Cardiac atrium fibroblast (primary cell): ENCODE data around the gene CSNK1G3. TPM values are rescaled to one million over a fixed set of nuclear protein-coding genes. Genes with fewer than 3 reads are reported as not detected.

Source experiments
- total RNA-seq: library from RNA; depleted of rRNA; stranded (reverse); fragments of >200 nt; gene quantifications from 2 replicates; pipeline ENCODE4 v1.2.3, GENCODE V29; 2015

The CSNK1G3 gene
- total RNA-seq = 36.3 and 47.1 TPM in 2 replicates

GRCh38 chr5:123511648-123512605 is at the start of gene CSNK1G3:
CSNK1G3 (plus strand) TSS chr5:123512177; CDS start chr5:123545664, 33,487 bp downstream.

Other genes with a start within 250 kb of the CSNK1G3 start
- gene CEP120, start 88.8 kb upstream of the CSNK1G3 start, total RNA-seq = 8.9 and 11.9 TPM in 2 replicates